NOMO-1 treated with dmso at 0.1 percent for 144 hours (cell line): Measurements from ENCODE around the gene SUFU.
"Not testable (repeated sequence)": the region's sequence is repeated elsewhere in the genome, so short reads cannot be mapped to it uniquely, and the experiment has no call there.

Experiments
- DNase-seq: peaks from one replicate; lab custom pipeline; 2025; ENCODE audit not compliant: unreplicated experiment; lab: John Stamatoyannopoulos, UW

SUFU gene

GRCh38 chr10:102503264-102504178 is at the start of gene SUFU:
TSS of gene SUFU (plus strand) at chr10:102503972. CDS start at chr10:102504153, 181 bp downstream.
- peak; percentile 92 for DNase-seq

DNA sequence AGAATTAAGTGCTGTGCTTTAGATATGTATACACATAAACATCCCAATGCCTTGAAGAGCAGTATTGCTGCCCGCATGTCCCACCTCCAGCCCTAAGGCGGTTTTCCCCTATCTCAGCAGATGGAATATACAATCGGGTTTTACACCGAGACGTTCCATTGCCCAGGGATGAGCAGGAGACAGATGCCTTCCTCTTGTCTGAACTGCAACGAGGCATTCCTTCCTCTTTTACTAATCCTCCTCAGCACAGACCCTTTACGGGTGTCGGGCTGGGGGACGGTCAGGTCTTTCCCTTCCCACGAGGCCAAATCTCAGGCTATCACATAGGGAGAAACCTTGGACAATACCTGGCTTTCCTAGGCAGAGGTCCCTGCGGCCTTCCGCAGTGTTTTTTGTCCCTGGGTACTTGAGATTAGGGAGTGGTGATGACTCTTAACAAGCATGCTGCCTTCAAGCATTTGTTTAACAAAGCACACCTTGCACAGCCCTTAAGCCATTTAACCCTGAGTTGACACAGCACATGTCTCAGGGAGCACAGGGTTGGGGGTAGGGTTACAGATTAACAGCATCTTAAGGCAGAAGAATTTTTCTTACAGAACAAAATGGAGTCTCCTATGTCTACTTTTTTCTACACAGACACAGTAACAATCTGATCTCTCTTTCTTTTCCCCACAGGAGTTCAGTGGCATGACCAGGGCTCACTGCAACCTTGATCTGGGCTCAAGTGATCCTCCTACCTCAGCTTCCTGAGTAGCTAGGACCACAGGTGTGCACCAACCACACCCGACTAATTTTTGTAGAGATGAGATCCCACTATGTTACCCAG is 48.9 kb upstream of the SUFU start:
- not testable (repeated sequence) for DNase-seq

DNA sequence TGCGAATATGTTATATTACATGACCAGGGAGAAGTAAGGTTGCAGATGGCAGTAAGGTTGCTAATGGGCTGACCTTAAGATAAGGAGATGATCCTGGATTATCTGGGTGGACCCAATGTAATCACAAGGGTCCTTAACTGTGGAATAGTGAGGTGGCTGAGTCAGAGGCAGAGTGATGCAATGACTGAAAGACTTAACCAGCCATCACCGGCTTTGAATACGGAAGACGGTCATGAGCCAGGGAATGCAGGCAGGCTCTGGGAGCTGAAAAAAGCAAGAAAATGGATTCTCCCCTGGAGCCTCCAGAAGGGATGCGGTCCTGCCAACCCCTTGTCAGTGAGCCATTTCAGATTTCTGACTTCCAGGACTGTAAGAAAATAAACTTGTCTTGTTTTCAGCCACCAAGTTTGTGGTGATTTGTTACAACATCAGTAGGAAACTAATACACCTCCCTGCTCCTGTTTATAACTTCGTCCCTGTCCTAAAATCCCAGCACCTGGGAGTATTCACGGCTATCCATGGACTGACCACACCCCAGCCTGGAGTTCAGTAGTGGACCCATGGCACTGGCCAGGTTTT is 47.8 kb upstream of the SUFU start:
- DNase-seq, result no peak

- DNase-seq, result no peak
Observed at GRCh38 chr10:102457591-102458150, 46.1 kb upstream of the SUFU start.

DNA sequence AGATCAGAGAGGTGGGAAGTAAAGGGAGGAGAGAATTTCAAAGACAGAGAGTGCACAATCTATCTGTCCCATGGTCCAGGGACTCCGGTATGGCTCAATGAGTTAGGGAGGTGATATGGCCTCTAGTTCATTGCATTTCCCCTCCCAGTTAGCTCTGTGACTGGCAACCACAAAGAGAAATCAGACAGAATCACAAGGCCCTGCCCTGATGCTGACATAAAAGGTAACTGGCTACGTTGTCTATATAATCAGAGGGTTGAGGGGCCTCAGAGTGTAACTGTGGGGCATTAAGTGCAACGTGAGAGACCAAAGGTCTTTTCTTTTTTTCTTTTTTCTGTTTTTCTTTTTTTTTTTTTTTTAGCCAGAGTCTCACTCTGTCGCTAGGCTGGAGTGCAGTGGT is 45.1 kb upstream of the SUFU start:
- no peak for DNase-seq

DNA sequence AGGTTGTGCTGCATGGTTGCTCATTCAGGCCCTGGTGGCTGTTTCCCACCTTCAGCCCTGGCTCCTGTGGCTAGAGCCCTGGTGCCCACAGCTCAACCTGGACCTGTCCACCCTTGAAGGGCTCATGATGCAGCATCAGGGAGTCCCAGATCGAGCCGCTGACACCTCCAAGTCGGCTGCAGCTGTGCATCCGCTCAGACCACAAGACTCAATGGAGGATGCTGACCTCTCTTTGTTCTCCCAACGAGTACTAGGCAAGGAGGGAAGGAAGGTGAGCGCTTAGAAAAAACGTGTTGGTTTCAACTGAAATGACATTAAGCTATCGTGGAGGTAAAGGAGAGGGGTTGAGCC is 43.0 kb upstream of the SUFU start:
- no peak for DNase-seq

DNA sequence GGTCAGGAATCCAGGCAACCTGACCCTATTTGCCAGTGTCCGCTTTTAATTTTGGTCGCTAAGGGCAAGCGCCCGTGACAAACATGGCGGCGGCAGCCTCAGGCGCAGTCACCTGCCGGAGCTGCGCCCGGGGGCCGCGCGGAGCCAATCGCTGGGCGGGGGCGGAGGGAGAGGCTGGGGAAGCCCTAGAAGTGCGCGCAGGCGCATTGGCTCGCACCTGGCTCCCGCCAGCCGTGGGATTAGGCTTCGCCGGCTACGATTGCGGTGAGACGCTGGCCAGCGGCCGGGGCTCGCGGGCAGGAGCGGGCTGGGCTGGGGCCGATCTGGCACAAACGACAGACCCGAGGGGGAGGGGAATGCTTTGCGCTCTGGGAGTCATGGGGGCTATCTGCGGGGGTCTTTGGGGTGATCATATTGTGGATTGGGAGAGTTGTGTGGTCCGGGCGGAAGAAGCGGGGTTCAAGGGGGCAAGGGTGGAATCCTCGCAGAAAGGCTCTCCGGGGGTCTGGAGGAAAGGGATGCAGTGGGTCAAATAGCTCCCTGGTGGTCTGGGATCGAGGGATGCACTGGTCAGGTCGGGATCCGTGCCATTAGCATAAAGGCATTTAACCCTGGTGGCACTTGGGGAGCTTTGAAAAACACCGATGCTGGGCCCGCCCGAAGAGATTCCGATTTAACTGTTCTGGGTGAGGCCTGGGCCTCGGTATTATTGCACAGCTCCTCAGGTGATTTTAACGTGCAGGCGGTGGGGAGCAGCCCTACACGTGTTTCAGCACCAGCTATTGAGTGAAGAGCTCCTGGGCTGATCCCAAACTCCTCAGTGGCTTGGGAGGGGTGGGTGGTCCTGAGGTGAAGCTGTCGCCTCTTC is 42.4 kb upstream of the SUFU start:
- peak; percentile 86 for DNase-seq

- no peak for DNase-seq
Observed at GRCh38 chr10:102462512-102463054, 41.2 kb upstream of the SUFU start.

- no peak for DNase-seq
Observed at GRCh38 chr10:102463983-102464382, 39.8 kb upstream of the SUFU start.

DNA sequence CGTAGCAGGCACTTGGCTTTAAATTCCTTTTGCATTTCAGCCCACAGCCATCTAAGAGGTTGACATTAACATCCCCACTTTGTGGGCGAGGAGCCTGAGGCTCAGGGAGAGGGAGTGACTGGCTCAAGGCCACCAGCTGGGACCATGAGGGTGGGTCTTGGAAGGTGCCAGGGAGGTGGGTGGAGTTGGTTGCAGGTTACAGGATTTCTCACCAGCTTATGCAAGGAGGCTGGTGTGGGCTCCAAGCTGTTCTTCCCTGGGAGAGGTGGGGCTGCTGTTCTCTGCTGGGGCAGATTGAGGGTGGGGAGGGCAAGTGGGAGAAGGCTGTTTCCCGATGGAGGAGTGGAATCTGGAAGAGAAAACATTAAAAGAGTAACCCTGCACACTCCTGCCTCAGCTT is 38.3 kb upstream of the SUFU start:
- no peak for DNase-seq

DNA sequence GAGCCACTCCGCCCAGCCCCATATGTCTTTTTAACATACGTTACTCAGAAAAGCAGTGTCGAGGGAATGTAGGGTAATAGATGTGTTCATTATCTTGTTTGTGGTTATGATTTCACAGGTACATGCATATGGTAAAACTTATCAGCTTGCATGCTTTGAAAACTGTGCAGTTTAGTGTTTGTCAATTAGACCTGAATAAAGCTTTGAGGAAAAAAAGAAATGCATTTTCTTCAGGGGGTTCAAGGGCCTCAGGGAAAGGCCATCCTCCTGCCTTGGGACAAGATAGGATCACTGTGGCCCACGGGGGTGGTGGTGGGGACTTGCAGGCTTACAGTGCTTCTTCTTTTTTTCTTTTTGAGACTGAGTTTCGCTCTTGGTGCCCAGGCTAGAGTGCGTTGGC is 36.5 kb upstream of the SUFU start:
- DNase-seq, result no peak

- DNase-seq, result peak; percentile 88
Observed at GRCh38 chr10:102467971-102468438, 35.8 kb upstream of the SUFU start.

DNA sequence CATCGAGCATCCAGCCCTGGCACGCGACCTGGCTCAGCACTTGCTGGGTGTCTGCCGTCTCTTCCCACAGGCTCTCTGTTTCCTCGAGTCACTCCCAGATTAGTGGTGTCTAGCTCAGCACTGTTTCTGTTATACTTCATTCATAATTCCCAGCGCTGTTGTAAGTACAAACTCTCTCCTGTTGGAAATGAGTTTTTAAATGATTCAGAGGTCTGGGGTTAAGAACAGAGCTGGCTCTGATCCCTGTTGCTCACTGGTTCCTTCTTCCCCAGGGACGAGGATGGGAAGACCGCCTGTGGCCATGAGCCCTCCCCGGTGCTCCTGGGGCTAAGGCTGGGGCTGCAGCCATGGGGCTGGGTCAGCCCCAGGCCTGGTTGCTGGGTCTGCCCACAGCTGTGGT is 35.1 kb upstream of the SUFU start:
- no peak for DNase-seq

DNA sequence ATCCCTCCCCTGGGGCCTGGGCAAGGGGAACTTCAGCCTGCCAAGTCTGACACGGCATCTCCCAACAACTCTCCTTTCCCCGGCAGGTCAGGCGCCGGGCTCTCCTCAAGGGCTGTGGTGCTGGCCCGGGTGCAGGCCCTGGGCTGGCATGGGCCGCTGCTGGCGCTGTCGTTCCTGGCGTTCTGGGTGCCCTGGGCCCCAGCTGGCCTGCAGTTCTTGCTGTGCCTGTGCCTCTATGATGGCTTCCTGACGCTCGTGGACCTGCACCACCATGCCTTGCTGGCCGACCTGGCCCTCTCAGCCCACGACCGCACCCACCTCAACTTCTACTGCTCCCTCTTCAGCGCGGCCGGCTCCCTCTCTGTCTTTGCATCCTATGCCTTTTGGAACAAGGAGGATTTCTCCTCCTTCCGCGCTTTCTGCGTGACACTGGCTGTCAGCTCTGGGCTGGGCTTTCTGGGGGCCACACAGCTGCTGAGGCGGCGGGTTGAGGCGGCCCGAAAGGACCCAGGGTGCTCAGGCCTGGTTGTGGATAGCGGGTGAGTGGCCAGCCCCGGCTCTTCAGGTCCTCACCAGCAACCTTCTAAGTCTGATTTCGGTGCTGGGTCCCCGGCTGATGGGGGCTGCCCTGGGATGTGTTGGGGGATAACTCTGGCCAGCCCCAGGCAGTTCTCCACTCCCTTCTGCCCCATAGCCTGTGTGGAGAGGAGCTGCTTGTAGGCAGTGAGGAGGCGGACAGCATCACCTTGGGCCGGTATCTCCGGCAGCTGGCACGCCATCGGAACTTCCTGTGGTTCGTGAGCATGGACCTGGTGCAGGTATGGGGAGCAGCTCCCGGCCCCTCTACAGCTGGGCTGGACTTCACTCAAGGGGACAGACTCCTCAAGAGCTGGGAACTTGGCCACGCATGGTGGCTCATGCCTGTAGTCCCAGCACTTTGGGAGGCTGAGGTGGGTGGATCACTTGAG is 32.9 kb upstream of the SUFU start:
- no peak for DNase-seq

GRCh38 chr10:102473445-102474331 is 30.1 kb upstream of the SUFU start:
- DNase-seq, result no peak

DNA sequence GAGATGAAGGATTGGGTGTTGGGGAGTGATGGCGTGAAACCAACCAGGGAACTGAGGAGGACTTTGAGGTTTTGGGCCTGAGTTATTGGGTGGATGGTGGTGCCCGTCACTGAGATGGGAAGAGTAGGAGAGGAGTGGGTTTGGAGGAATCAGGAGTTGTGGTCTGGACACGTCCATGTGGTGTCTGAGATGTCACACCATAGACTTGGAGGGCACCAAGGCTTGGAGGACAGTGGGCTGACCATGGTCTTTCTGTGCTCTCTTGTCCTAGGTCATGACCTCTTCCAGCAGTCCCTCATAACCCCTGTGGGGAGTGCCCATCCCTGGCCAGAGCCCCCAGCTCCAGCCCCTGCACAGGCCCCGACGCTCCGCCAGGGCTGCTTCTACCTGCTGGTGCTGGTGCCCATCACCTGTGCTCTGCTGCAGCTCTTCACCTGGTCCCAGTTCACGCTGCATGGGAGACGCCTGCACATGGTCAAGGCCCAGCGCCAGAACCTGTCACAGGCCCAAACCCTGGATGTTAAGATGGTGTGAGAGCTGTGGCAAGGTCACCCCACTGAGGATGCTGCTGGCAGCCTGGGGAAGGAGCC is 28.2 kb upstream of the SUFU start:
- no peak for DNase-seq

- DNase-seq, result no peak
Observed at GRCh38 chr10:102476466-102477141, 27.2 kb upstream of the SUFU start.
